Brain microvascular endothelial cell (primary cell): ENCODE data around the gene PKD1L1.

Experiments used
- DNase-seq: peaks from one replicate; pipeline ENCODE4 v3.0.0-alpha.2; 2020
- H3K27ac ChIP-seq: fragments of 250-450 bp; sonication (Bioruptor Pico); 2 replicates; pipeline ENCODE4 v1.5.1; 2020; ENCODE audit warnings: mild to moderate bottlenecking, moderate library complexity
- H3K27me3 ChIP-seq: fragments of 250-450 bp; sonication (Bioruptor Pico); replicated peaks from 2 replicates; pipeline ENCODE4 v1.5.1; 2020; ENCODE audit warnings: mild to moderate bottlenecking
- H3K36me3 ChIP-seq: fragments of 250-450 bp; sonication (Bioruptor Pico); replicated peaks from 2 replicates; pipeline ENCODE4 v1.5.1; 2020; ENCODE audit warnings: mild to moderate bottlenecking
- H3K4me3 ChIP-seq: 2 replicates; pipeline ENCODE4 v1.5.1; 2011; ENCODE audit warnings: low read depth, mild to moderate bottlenecking, control low read depth, low read length, moderate library complexity
- in situ Hi-C: cut with HindIII; loops from 2 replicates; pipeline ENCODE4 v1.10.0; 2017; ENCODE audit warnings: low sequenced_read_pairs, low pct_ligation_motif_present
- TF ChIP-seq, protein P1 (sequence below): IDR thresholded peaks from 2 replicates; pipeline ENCODE4 v1.5.1; 2011; ENCODE audit warnings: low read depth, mild to moderate bottlenecking, moderate library complexity, low read length, control low read depth, inconsistent platforms; ENCODE audit errors: missing control alignments

The PKD1L1 gene

DNA sequence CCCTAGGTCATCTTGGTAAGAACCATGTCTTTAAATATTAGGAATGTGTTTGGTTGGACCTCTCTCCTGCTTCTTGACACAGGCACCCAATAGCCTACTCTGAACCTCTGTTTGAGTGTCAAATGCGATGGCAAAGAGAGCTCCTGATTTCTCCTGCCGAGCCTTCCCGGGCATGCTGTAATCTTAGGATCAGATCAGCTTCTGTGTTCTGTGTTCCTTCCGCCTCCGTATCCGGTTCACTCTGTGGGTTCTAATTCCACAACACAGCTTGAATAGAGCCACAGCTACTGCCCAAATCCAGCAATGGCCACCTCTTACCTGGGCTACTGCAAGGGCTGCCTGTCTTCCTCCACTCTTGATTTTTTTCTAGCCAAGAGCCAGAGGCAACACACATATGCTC lies 201.1 kb downstream of the PKD1L1 start:
- in situ Hi-C loops = no loop called here
- H3K27ac ChIP-seq = no peak overlapping the region
- no peaks in the 10 kb centered on the region for H3K36me3 ChIP-seq
- H3K4me3 ChIP-seq = no peak overlapping the region
- TF ChIP-seq, protein P1, sequence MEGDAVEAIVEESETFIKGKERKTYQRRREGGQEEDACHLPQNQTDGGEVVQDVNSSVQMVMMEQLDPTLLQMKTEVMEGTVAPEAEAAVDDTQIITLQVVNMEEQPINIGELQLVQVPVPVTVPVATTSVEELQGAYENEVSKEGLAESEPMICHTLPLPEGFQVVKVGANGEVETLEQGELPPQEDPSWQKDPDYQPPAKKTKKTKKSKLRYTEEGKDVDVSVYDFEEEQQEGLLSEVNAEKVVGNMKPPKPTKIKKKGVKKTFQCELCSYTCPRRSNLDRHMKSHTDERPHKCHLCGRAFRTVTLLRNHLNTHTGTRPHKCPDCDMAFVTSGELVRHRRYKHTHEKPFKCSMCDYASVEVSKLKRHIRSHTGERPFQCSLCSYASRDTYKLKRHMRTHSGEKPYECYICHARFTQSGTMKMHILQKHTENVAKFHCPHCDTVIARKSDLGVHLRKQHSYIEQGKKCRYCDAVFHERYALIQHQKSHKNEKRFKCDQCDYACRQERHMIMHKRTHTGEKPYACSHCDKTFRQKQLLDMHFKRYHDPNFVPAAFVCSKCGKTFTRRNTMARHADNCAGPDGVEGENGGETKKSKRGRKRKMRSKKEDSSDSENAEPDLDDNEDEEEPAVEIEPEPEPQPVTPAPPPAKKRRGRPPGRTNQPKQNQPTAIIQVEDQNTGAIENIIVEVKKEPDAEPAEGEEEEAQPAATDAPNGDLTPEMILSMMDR = no peak
- DNase-seq = no peak
- H3K27me3 ChIP-seq = no peaks in the 10 kb centered on the region

DNA sequence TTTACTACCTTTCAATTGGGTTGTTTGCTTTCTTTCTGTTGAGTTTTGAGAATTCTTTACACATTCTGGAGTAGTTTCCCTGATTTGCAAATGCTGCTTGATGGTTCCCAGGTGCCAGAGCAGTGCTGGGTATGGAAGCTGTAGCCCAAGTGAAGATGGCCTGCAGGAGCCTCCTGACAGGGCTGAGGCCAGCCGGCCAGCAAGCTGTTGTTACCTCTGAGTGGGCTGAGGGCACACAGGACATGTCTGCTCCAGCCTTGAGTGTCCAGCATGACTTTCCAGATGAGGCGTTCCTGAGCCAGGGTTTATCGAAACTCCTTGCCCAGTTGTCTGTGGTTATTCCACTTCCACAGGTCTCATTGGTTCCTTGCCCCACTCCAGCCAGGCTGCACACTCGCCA lies 201.8 kb downstream of the PKD1L1 start:
- in situ Hi-C loops = no loop called here
- TF ChIP-seq, protein P1 = no peak

DNA sequence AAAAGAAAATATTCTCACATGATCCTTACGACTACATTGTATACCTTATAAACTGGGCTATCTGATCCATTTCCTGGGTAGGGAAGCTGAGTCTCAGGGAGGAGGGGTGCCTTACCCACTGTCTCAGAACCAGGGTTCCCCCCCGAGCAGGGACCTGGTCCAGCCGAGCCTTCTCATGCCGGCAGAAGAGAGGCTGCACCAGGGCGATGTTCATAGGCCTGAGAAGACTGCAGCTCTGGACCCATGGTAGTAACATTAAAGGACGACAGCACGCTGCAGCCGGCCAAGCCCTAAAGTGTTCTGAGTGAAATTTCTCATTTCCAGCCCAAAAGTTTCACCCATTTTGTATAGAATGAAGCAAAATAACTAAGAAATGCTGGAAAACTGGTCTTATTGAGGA lies 203.4 kb downstream of the PKD1L1 start:
- Histone ChIP-seq H3K27me3 (no peaks in the 10 kb centered on the region), H3K4me3 (no peak overlapping the region), H3K36me3 (no peaks in the 10 kb centered on the region), H3K27ac (no peak overlapping the region)
- TF ChIP-seq, protein P1 = no peak
- no peak for DNase-seq
- in situ Hi-C loops = no loop called here

More for the DNA sequence above, 201.8 kb downstream of the PKD1L1 start:
- H3K27me3 ChIP-seq = no peaks in the 10 kb centered on the region
- H3K36me3 ChIP-seq = no peaks in the 10 kb centered on the region
- H3K4me3 ChIP-seq = no peak overlapping the region
- H3K27ac ChIP-seq = no peak overlapping the region
- DNase-seq = no peak

DNA sequence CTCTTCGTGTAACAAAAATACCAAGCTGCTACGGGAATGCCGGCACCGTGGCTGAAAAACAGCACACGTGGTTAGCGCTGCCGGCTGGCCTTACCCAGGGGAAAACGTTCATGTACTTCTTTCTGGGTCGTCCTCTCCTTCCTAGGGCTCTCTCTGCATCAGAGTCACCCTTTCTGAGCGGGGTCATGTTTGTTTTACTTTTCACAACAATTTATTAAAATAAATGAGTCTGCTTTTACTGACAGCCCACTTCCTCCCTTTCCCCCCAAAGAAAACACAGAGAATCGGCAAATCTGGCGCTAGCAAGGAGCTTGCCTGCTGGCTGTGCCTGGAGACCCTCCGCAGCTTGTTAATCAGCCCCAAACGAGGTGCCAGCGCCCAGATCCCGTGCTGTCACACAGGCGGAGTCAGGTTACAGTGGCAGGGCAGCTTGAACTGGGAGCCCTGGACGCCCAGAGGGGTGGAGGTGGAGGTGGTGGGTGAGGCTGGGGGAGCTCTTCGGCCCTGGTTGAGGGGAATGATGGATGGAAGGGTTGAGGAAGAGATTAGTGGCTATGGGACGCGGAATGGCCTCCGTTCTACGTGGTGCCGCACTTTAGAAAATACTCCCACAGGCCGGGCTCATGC lies 204.2 kb downstream of the PKD1L1 start:
- H3K27me3 ChIP-seq = no peaks in the 10 kb centered on the region
- H3K27ac ChIP-seq = peak overlapping the region; percentile 27
- H3K4me3 ChIP-seq = no peak overlapping the region
- TF ChIP-seq, protein P1 = no peak
- no peaks in the 10 kb centered on the region for H3K36me3 ChIP-seq
- no peak for DNase-seq
- in situ Hi-C loops = no loop called here

DNA sequence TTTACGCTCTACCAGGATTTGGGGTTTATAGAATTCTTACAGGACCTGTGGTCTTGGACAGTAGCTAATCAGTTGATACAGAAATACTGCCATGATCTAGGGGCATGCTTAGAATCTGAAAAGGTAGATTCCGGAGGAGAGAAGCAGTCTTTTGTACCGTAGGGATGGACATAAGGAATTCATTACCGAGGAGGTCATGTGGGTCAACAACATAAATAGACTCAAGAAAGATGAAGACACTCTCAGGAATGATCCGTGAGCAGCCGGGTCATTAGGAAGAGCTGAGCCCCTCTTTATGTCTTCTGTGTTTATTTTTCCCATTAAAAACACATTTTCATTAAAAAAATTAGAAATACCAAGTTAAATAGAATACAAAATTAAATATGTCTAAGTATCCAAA lies 206.3 kb downstream of the PKD1L1 start:
- H3K36me3 ChIP-seq = no peaks in the 10 kb centered on the region
- no peak overlapping the region for H3K27ac ChIP-seq
- H3K4me3 ChIP-seq = no peak overlapping the region
- TF ChIP-seq, protein P1 = no peak
- no peaks in the 10 kb centered on the region for H3K27me3 ChIP-seq
- no peak for DNase-seq
- in situ Hi-C loops = no loop called here

DNA sequence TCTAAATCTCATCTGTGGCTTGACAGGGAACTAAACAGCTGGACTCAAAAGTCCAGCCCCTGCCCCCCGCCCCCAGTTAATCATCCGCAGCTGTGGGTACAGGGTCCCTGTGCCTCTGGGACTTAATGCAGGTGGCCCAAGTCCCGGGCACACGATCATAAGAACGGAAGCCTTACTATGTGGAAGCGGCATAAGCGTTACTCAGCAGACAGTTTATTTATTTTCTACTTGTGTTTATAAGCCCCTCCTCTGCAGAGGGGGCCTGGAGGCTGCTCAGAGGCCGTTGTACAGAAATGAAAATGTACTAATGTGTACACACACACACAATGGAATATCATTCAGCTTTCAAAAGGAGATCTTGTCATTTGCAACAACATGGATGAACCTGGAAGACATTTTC lies 208.4 kb downstream of the PKD1L1 start:
- TF ChIP-seq, protein P1 = no peak
- H3K4me3 ChIP-seq = no peak overlapping the region
- in situ Hi-C loops = no loop called here
- H3K27ac ChIP-seq = no peak overlapping the region
- H3K36me3 ChIP-seq = no peaks in the 10 kb centered on the region
- no peaks in the 10 kb centered on the region for H3K27me3 ChIP-seq
- DNase-seq = no peak
